AG10803 (cell line): ENCODE measurements around the gene TMEM270.

ENCODE experiments used
- DNase-seq: peaks from one replicate; pipeline ENCODE4 v3.0.0; 2010; ENCODE audit warnings: low read depth
- H3K4me3 ChIP-seq: 2 replicates; pipeline ENCODE4 v1.5.1; 2011; ENCODE audit warnings: mild to moderate bottlenecking, low read length, control low read depth
- TF ChIP-seq, protein P1 (sequence below): conservative IDR thresholded peaks from 2 replicates; pipeline ENCODE4 v1.5.1; 2011; ENCODE audit warnings: mild to moderate bottlenecking, low read length, control low read depth, inconsistent platforms

The TMEM270 gene

GRCh38 chr7:73822319-73823173 lies 38.4 kb upstream of the TMEM270 start:
- DNase-seq = peak; percentile 94
- H3K4me3 ChIP-seq = no peak overlapping the region; the same call in 1 of the 2 replicates
- TF ChIP-seq, protein P1, sequence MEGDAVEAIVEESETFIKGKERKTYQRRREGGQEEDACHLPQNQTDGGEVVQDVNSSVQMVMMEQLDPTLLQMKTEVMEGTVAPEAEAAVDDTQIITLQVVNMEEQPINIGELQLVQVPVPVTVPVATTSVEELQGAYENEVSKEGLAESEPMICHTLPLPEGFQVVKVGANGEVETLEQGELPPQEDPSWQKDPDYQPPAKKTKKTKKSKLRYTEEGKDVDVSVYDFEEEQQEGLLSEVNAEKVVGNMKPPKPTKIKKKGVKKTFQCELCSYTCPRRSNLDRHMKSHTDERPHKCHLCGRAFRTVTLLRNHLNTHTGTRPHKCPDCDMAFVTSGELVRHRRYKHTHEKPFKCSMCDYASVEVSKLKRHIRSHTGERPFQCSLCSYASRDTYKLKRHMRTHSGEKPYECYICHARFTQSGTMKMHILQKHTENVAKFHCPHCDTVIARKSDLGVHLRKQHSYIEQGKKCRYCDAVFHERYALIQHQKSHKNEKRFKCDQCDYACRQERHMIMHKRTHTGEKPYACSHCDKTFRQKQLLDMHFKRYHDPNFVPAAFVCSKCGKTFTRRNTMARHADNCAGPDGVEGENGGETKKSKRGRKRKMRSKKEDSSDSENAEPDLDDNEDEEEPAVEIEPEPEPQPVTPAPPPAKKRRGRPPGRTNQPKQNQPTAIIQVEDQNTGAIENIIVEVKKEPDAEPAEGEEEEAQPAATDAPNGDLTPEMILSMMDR = no peak

- no peak overlapping the region for H3K4me3 ChIP-seq
- DNase-seq = no peak
- TF ChIP-seq, protein P1 = no peak
Measured at GRCh38 chr7:73823257-73823656, 37.7 kb upstream of the TMEM270 start.

DNA sequence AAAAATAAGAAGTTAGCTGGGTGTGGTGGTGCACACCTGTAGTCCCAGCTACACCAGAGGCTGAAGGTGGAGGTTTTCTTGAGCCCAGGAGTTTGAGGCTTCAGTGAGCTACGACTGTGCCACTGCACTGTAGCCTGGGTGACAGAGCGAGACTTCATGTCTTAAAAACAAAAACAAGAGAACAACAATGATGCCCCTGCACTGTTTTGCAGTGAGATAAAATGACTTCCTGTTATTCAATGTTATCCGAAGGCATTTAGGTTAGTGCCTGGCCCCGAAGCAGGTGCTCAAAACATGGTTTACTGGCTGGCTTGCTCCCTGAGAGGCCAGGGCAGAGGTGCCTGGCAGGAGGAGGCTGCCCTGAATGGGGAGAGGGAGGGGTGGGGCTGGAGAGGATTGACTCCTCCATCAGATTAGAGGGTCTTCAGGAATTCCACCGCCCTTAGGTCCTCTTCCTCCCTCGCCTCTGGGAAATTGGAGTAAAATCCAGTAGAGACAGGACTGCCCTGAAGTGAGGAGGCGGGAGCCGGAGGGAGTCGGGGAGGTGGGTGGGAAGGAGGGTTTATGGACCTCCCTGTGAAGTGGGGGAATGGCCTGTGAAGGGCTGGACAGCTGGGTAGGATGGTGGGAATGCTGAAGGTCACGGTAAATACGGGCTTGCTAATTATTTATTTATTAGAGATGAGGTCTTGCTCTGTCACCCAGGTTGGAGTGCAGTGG lies 36.9 kb upstream of the TMEM270 start:
- H3K4me3 ChIP-seq = no peak overlapping the region
- DNase-seq = no peak
- TF ChIP-seq, protein P1 = no peak

DNA sequence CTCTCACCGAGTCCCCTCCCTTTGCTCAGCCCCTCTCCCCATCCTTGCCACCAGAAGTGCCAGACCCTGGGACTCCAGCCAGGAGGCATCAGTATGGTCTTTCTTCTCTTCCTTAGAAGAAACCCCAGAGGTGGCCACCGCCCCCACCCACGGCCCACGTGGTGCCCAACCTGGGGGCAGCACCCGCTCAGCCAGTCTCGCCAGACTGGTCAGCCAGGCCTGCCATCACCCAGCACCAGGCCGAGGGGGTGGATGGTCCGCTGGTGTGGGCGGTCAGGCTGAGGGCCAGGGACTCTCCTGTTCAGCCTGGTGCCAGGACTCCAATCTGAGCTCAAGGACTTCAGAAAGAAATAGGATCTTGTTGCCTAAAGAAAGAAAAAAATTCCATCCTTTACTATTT lies 36.0 kb upstream of the TMEM270 start:
- H3K4me3 ChIP-seq = no peak overlapping the region
- DNase-seq = no peak
- TF ChIP-seq, protein P1 = no peak

DNA sequence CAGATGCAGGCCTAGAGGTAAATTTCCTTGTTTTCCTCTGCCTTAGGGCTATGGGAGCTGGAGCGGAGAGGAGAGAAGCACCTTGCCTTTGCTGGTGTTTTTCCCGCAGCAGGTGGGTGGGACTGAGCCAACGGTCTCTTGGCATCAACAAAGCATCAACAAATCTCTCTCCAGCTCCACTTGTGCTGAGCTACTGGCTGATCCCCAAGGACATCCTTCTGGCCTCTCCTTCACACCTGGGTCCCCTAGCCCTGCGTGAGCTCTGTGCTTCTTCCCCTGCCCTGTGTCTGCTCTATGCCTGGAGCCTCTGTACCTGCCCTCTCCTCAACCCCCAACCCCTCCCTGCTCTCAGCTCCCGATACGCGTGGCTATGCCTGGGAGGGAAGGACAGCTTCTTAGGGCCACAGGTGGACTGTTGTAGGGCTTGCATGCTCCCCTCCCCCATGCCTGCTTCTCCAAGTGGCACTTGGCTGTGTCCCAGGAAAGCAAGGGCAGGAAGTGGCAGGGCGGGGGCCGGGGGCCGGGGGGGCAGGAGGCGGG lies 33.3 kb upstream of the TMEM270 start:
- H3K4me3 ChIP-seq = no peak overlapping the region
- DNase-seq = no peak
- TF ChIP-seq, protein P1 = no peak

- TF ChIP-seq, protein P1 = no peak
- no peak overlapping the region for H3K4me3 ChIP-seq
- DNase-seq = no peak
Measured at GRCh38 chr7:73828107-73828803, 32.7 kb upstream of the TMEM270 start.
